HepG2 (cell line): ENCODE measurements around the gene SLC4A7. TPM values are rescaled to one million over a fixed set of nuclear protein-coding genes. Genes with fewer than 3 reads are reported as not detected.

ENCODE experiments used
- ARHGAP35 ChIP-seq: sonication (generic); formaldehyde crosslinking; IDR thresholded peaks from 2 replicates; pipeline ENCODE4 v1.9.0; 2022; ENCODE audit warnings: mild to moderate bottlenecking, inconsistent platforms, moderate library complexity, missing genetic modification reagents, borderline replicate concordance
- CBFB ChIP-seq: sonication (generic); formaldehyde crosslinking; IDR thresholded peaks from 2 replicates; pipeline ENCODE4 v1.4.0; 2020; ENCODE audit warnings: missing genetic modification reagents
- CEBPB ChIP-seq: IDR thresholded peaks from 2 replicates; pipeline ENCODE4 v1.6.1; 2011; ENCODE audit warnings: low read depth, low read length, improper control_type of control experiment, borderline replicate concordance
- DNMT1 ChIP-seq: sonication (generic); formaldehyde crosslinking; IDR thresholded peaks from 2 replicates; pipeline ENCODE4 v1.5.1; 2020; ENCODE audit warnings: mild to moderate bottlenecking, missing genetic modification reagents
- ERF ChIP-seq: IDR thresholded peaks from 2 replicates; pipeline ENCODE4 v1.6.1; 2018; ENCODE audit warnings: missing biosample characterization, missing genetic modification reagents
- FIP1L1 ChIP-seq: fragments of 200-400 bp; formaldehyde crosslinking; IDR thresholded peaks from 2 replicates; pipeline ENCODE4 v1.6.1; 2018; ENCODE audit warnings: low read depth, mild to moderate bottlenecking, low read length, moderate library complexity, borderline replicate concordance; ENCODE audit not compliant: insufficient read depth
- GLI4 ChIP-seq: sonication (generic); formaldehyde crosslinking; IDR thresholded peaks from 2 replicates; pipeline ENCODE4 v1.5.1; 2020; ENCODE audit warnings: missing genetic modification reagents, mild to moderate bottlenecking, moderate library complexity, borderline replicate concordance
- HNRNPUL1 ChIP-seq: fragments of 200-400 bp; formaldehyde crosslinking; IDR thresholded peaks from 2 replicates; pipeline ENCODE4 v1.6.1; 2017; ENCODE audit warnings: low read depth, mild to moderate bottlenecking, low read length, moderate library complexity
- HOXD1 ChIP-seq: sonication (generic); formaldehyde crosslinking; IDR thresholded peaks from 2 replicates; pipeline ENCODE4 v1.5.0; 2020; ENCODE audit warnings: missing genetic modification reagents
- JDP2 ChIP-seq: sonication (generic); formaldehyde crosslinking; IDR thresholded peaks from 2 replicates; pipeline ENCODE4 v1.8.1; 2022; ENCODE audit warnings: missing genetic modification reagents, borderline replicate concordance
- KDM5A ChIP-seq: fragments of 200-600 bp; sonication (generic); IDR thresholded peaks from 2 replicates; pipeline ENCODE4 v1.7.0; 2018; ENCODE audit warnings: antibody characterized with exemption, mild to moderate bottlenecking, low read length, borderline replicate concordance
- KDM5B ChIP-seq: sonication (generic); formaldehyde crosslinking; IDR thresholded peaks from 2 replicates; pipeline ENCODE4 v1.4.0; 2020; ENCODE audit warnings: missing genetic modification reagents, mild to moderate bottlenecking, borderline replicate concordance
- MEF2D ChIP-seq: sonication (generic); formaldehyde crosslinking; IDR thresholded peaks from 2 replicates; pipeline ENCODE4 v1.5.1; 2020; ENCODE audit warnings: mild to moderate bottlenecking, missing genetic modification reagents
- NAIF1 ChIP-seq: sonication (generic); formaldehyde crosslinking; IDR thresholded peaks from 2 replicates; pipeline ENCODE4 v1.5.0; 2020; ENCODE audit warnings: mild to moderate bottlenecking, missing genetic modification reagents, borderline replicate concordance
- NFRKB ChIP-seq: fragments of 450-650 bp; IDR thresholded peaks from 2 replicates; pipeline ENCODE4 v1.6.1; 2017
- NR3C1 ChIP-seq: sonication (generic); formaldehyde crosslinking; IDR thresholded peaks from 2 replicates; pipeline ENCODE4 v1.4.0; 2020; ENCODE audit warnings: missing genetic modification reagents
- SMAD9 ChIP-seq: sonication (generic); formaldehyde crosslinking; IDR thresholded peaks from 2 replicates; pipeline ENCODE4 v1.5.1; 2020; ENCODE audit warnings: mild to moderate bottlenecking, missing genetic modification reagents
- TAF15 ChIP-seq: fragments of 200-400 bp; formaldehyde crosslinking; IDR thresholded peaks from one replicate; pipeline ENCODE4 v1.6.1; 2018; ENCODE audit warnings: mild to moderate bottlenecking, low read depth, low read length; ENCODE audit not compliant: poor library complexity, severe bottlenecking
- TARDBP ChIP-seq: sonication (generic); formaldehyde crosslinking; IDR thresholded peaks from 2 replicates; pipeline ENCODE4 v1.8.0; 2022; ENCODE audit warnings: mild to moderate bottlenecking, missing genetic modification reagents
- TEAD3 ChIP-seq: optimal IDR thresholded peaks from 2 replicates; pipeline ENCODE3; 2016; ENCODE audit warnings: borderline replicate concordance
- TOPORS ChIP-seq: sonication (generic); formaldehyde crosslinking; IDR thresholded peaks from 2 replicates; pipeline ENCODE4 v1.8.0; 2023; ENCODE audit warnings: mild to moderate bottlenecking, missing genetic modification reagents
- U2AF2 ChIP-seq: fragments of 200-400 bp; formaldehyde crosslinking; IDR thresholded peaks from 2 replicates; pipeline ENCODE4 v1.6.1; 2017; ENCODE audit warnings: low read depth, mild to moderate bottlenecking, low read length
- ZFP41 ChIP-seq: sonication (generic); formaldehyde crosslinking; IDR thresholded peaks from 2 replicates; pipeline ENCODE4 v1.4.0; 2020; ENCODE audit warnings: mild to moderate bottlenecking, missing genetic modification reagents, borderline replicate concordance
- ZNF253 ChIP-seq: sonication (generic); formaldehyde crosslinking; IDR thresholded peaks from 2 replicates; pipeline ENCODE4 v1.8.0; 2022; ENCODE audit warnings: mild to moderate bottlenecking, missing genetic modification reagents, borderline replicate concordance
- ZNF552 ChIP-seq: sonication (generic); formaldehyde crosslinking; IDR thresholded peaks from 2 replicates; pipeline ENCODE4 v1.9.0; 2022; ENCODE audit warnings: missing genetic modification reagents, mild to moderate bottlenecking, borderline replicate concordance
- ZNF562 ChIP-seq: sonication (generic); formaldehyde crosslinking; IDR thresholded peaks from 2 replicates; pipeline ENCODE4 v1.8.0; 2022; ENCODE audit warnings: missing genetic modification reagents, borderline replicate concordance
- ZNF780A ChIP-seq: sonication (generic); formaldehyde crosslinking; IDR thresholded peaks from 2 replicates; pipeline ENCODE4 v1.8.0; 2022; ENCODE audit warnings: mild to moderate bottlenecking, missing genetic modification reagents, moderate library complexity
- polyA plus RNA-seq, 8 experiments: library from polyadenylated mRNA; depleted of rRNA in 3 of 8; stranded (reverse) in 7 of 8; unstranded in 1 of 8; fragments of >200 nt; fragmentation: Illumina TruSeq in 4 of 8; extraction: Trizol in 4 of 8; gene quantifications; 2 replicates each; pipeline versions ENCODE4 v1.2.1 to v1.2.3, GENCODE V29; 2011 to 2016; ENCODE audit warnings: low read depth in 4 of 8, missing spikeins in 1 of 8, mixed read lengths in 1 of 8; ENCODE audit not compliant: insufficient read depth in 1 of 8
- total RNA-seq, 5 experiments: library from RNA; depleted of rRNA; stranded (reverse); fragments of >200 nt; fragmentation: Illumina TruSeq; extraction: Trizol; gene quantifications; 2 replicates each; pipeline ENCODE4 v1.2.3, GENCODE V29; 2016; ENCODE audit warnings: low read depth in 1 of 5
- TF ChIP-seq, protein P1 (sequence below): sonication (generic); formaldehyde crosslinking; IDR thresholded peaks from 2 replicates; pipeline ENCODE4 v1.8.1; 2023; ENCODE audit warnings: mild to moderate bottlenecking, moderate library complexity, missing genetic modification reagents
- TF ChIP-seq, protein P2 (sequence below): sonication (generic); formaldehyde crosslinking; IDR thresholded peaks from 2 replicates; pipeline ENCODE4 v1.5.0; 2020; ENCODE audit warnings: missing genetic modification reagents
- TF ChIP-seq, protein P3 (sequence below): sonication (generic); formaldehyde crosslinking; IDR thresholded peaks from 2 replicates; pipeline ENCODE4 v1.5.0; 2020; ENCODE audit warnings: missing genetic modification reagents

SLC4A7 gene
- total and polyA plus RNA-seq, 2 of the 13 experiments (the other 11 are each of a cell fraction or from before 2014, with no cell fraction given), result 16.4 to 43.8 TPM

DNA sequence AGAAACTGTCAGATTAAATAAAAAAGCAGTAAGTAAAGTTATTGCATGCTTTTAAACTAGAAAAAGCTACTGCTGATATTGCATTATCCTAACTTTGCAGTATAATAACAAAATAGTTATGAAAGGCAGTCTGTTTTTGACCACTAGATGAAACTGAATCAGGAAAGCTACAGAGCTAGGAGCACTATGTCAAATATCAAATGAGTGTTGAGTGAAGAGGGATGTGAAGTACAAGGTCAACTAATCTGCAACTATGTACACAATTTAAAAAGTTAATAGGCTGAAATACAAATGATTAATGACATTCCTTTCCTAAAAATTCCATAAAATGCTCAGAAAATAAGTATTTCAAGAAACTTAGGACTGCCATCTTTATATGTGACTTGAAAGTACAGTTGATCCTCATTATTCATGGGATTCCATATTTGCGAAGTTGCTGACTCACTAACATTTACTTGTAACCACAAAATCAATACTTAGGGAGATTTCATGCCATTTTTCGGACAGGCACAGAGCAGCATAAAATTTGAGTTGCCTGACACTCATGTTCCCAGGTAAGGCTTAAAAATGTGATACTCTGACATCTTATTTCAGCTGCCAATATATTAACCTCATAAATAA, 34.5 kb downstream of the SLC4A7 start (continued):
- TF ChIP-seq CEBPB, result no peak
- no peak for TF ChIP-seq TOPORS
- TF ChIP-seq JDP2 (CRISPR knock-in tag), result no peak
- TF ChIP-seq MEF2D (CRISPR knock-in tag), result no peak
- no peak for TF ChIP-seq KDM5B (CRISPR knock-in tag)
- no peak for TF ChIP-seq HNRNPUL1
- no peak for TF ChIP-seq HOXD1 (CRISPR knock-in tag)
- TF ChIP-seq CBFB, result peak; percentile 98
- TF ChIP-seq, protein P1, sequence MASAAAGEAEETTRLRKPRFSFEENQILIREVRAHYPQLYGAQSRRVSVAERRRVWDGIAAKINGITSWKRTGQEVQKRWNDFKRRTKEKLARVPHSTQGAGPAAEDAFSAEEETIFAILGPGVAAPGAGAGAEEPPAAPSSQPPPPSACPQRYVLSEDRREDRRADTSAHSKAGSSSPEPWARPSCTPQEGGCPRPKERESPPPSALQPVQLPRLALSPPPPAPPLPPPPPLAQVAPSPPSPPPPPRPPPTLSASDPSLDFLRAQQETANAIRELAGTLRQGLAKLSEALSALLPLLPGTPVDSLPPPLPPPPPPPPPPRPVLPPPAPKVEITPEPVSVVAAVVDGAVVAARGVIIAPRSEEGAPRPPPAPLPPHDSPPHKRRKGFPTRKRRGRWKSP (CRISPR knock-in tag), result no peak
- TF ChIP-seq, protein P2, sequence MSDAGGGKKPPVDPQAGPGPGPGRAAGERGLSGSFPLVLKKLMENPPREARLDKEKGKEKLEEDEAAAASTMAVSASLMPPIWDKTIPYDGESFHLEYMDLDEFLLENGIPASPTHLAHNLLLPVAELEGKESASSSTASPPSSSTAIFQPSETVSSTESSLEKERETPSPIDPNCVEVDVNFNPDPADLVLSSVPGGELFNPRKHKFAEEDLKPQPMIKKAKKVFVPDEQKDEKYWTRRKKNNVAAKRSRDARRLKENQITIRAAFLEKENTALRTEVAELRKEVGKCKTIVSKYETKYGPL (CRISPR knock-in tag), result no peak
- TF ChIP-seq TEAD3 (CRISPR knock-in tag), result no peak
- TF ChIP-seq GLI4 (CRISPR knock-in tag), result no peak
- TF ChIP-seq NR3C1 (CRISPR knock-in tag), result no peak
- TF ChIP-seq ZFP41 (CRISPR knock-in tag), result no peak
- TF ChIP-seq TARDBP (CRISPR knock-in tag), result no peak
- TF ChIP-seq NFRKB, result no peak
- TF ChIP-seq FIP1L1, result no peak
- TF ChIP-seq, protein P3, sequence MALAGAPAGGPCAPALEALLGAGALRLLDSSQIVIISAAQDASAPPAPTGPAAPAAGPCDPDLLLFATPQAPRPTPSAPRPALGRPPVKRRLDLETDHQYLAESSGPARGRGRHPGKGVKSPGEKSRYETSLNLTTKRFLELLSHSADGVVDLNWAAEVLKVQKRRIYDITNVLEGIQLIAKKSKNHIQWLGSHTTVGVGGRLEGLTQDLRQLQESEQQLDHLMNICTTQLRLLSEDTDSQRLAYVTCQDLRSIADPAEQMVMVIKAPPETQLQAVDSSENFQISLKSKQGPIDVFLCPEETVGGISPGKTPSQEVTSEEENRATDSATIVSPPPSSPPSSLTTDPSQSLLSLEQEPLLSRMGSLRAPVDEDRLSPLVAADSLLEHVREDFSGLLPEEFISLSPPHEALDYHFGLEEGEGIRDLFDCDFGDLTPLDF (CRISPR knock-in tag), result no peak
- TF ChIP-seq DNMT1 (CRISPR knock-in tag), result no peak
- TF ChIP-seq SMAD9 (CRISPR knock-in tag), result no peak
- no peak for TF ChIP-seq ZNF780A
- TF ChIP-seq ARHGAP35, result no peak
- no peak for TF ChIP-seq KDM5A
- TF ChIP-seq ZNF552 (CRISPR knock-in tag), result no peak
- TF ChIP-seq ERF, result peak; percentile 55
- no peak for TF ChIP-seq U2AF2
- TF ChIP-seq ZNF253 (CRISPR knock-in tag), result no peak
- TF ChIP-seq NAIF1 (CRISPR knock-in tag), result no peak
- no peak for TF ChIP-seq TAF15
- TF ChIP-seq ZNF562 (CRISPR knock-in tag), result no peak
